ENCODE measurements around the gene NTM.
"Not testable (repeated sequence)": the region's sequence is repeated elsewhere in the genome, so short reads cannot be mapped to it uniquely, and the experiment has no call there.

Gene NTM

DNA sequence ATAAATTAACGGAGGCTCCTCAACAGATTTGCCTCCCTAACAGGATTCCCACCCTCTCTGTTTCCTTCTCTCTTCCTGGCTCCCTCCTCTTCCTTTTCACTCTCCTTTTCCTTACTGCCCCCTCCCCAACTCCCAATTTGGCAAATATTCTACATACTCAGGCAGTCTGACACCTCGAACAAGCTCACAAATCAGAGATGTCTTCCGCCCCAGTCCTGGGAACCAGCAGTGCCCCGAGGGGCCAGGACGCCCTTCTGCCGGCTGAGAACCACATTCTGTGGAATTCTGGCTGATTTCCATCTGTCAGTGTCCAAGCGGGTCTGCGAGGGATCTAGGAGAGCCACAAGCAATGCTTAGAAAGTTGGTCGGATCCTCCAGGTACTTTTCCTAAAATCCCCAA is 94.0 kb downstream of the NTM start:
- no peak for DNase-seq

DNA sequence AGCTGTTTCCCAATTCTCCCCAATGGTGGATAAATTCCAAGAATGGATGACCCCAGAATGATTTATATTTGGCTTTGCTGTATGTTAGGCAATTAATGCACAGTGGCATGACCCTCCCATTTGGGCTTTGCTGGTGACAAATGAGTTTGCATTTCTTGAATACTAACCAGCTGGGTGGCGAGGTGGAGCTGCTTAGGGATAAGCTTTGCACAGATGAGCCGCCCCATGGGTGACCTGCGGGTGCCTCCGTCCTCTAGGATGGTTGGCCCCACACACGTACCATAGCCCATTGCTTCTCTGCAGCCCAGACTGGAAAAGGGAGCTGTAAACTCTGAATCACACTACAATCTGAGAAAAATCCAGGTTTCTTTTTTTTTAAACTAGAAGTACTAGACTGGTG is 94.6 kb downstream of the NTM start:
- no peak for DNase-seq

DNA sequence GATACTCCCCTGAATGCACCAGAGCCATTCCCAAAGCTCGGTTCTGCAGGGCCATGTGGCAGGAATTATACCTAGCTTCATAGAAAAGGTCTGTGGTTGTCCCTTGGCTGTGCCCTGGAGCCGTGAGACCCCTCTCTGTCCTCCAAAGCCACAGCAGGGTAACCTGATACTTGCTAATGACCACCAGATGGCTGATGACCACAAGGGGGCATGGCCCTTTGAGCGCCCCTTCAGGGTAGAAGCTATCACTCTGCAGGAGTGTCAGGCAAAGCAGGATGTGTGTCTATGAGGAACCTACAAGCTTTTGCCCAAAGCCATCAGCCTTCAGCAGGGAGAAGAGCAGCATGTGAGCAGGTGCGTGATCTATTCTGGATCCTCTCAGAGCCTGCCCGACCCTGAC is 95.3 kb downstream of the NTM start:
- DNase-seq: no peak

DNA sequence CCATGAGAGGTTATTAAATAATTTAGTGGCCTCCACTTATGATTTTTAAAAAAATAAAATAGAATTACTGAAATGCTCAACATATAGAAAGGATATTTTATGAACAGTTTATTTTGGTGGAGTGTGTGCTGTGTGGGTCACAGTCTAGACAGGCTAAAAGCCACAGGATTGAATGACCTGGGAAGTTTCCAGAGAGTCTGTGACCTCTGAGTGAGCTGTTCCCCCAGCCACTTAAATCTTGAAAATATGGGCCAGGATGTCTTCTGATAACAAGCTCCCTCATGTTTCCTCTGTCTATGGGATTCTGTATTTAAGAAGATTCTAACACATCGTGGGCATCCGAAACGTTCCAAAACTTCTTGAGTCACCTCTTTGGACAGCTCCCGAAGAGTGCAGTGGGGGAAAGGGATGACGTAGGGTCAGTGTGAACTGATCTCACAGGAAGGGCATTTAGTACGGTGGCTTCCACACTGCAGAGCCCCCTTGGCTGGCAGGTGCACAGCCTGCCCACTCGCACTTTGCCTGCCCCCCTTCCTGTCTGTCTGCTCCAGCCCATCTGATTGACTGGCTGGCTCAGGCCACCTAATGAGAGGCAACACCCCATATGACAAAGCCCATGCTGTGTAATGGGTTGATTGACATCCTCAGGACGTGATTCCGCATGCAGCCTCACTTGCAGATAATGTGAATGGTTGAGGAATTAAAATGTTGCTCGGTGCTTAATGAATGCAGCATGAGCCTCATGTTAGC is 97.4 kb downstream of the NTM start:
- no peak for DNase-seq

DNA sequence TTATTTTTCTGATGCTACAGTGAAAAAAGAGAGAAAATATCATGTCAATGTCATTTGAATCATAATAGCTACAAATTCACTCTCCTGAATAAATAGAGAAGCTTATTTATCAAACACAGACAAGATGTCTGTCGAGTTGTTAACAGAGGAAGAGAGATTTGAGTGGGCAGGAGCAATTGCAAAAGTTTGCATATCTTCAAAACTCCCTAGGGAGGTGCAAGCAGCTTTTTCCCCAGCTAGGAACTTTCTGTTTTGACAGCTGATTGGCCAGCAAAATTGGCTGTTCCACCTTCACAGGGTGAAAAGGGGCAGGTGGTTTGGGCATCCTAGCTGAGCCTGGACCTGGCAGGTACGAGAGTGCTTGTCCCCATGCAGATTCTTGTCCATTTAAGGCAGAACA is 98.2 kb downstream of the NTM start:
- peak in 2 of 4 experiments; percentile 5 for DNase-seq

DNA sequence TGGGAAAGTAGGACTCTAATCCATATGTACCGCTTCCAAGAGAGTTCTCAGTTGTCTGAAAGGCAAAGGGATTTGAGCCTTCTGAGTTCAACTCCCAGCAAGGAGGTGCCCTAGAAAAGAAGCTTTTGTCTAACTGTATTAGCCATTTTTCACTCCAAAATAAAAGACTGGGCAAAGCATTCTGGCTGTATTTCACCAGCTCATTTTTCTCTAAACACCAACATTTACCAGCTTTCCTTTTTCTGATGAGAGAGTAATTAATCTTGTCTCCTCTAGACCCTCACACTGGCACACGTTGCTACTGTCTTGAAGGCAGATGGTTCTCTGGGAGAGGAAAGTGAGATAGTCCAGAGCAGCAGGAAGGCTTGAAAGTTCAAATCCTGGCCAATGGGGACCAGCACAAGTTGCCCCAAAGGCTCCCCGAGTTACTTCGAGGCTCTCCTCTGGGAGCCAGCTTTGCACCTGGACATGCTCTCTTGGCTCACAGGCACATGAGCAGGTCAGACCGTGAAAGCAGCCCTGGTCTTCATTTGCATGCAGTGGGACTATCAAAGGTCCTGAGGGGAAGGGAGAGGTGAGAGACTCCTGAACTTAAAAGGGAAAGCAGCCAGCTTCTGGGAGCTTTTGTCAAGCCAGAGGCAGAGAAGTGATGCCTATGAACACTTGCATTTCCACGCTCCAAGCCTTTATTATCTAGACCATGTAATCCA is 100.0 kb downstream of the NTM start:
- no peak for DNase-seq

DNA sequence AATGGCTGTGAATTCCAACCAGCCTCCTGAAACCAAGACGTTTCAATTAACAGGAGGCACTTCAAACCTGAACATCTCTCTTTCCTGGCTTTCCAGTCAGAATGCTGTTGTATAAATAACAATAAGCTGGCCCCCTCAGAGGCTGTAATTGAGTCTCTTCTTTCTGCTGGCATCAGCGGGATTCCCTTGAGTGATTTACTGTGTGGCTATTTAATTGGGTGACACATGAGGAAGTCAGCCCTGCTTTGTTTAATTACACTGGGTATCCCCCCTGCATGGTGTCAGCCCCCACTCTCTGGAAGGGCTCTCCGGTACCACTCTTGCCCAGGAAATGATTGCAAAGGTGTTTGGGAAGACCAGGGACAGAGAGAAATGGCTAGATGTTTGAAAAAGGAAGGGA is 101.6 kb downstream of the NTM start:
- DNase-seq: no peak

DNA sequence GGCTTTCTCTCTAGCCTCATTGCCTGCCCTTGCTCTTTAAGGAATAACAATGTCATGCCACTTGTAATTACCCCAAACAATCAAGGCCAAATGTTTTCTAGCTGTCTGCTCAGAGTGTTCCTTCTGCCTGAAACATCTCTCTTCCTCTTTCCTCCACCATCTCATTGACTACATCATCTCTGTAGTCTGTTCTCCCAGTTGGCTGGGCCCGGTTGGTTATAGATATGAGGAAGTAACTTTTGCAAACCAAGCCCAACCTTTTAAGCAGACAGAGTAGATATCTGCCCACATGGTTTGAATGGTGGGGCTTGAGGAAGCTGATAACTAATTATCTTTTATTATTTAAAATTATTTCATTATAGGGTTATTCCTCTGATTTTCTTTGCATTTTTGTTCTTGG is 104.5 kb downstream of the NTM start:
- DNase-seq: peak; percentile 1 to 51 (median 42)

DNA sequence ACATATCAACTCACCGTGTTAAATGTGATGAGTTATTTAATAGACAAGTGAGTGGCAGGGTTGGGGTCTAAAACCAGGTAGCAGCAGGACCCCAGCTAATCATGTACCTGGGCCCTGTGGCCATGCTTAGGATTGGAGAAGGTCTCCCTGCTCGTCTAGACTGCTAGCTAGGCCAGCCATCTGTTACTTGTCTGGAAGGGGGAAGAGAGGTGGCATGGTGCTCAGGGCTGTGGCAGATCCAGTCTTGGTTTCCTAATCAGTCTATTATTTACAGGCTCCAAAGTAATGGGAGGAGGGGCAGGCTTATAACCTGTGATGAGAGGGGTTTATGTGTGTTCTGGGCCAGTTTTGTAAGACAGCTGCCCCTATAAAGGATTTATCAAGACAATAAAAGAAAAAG is 105.9 kb downstream of the NTM start:
- no peak for DNase-seq

DNA sequence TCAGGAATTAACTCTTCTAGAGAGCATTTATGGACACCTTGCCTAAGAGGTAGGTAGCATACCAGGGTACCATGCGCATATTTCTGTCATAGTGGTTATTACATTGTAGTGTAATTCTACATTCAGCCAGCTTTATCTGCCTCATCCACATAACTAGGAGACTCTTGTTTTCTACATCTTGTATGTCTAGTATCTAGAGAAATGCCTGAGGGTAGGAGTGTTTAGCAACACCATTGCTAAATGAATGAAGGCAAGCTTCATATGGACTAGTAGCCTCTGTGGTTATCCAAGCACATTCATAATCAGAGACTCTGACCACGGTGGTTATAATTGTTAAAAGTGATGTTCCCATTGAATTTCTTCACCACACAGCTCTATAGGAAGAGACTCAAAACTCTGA is 107.9 kb downstream of the NTM start:
- no peak for DNase-seq

DNA sequence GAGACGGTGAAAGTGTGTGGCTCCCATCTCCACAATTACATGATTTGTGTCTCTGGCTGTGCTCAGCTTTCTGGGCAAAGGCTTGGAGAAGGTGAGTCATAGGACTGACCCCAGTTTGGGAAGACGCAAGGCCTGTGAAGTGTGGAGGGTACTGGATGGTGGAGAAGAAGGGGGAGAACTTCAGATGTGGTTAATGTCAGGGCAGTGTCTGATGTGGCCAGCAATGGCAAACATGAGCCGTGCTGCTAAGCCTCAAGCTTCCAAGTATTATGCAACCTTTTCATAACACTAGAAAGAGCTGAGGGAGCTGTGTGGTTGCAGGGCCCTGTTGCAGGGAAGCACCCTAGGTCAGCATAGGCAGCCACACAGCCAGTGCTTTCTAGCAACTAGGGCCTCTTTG is 110.9 kb downstream of the NTM start:
- DNase-seq: no peak

DNA sequence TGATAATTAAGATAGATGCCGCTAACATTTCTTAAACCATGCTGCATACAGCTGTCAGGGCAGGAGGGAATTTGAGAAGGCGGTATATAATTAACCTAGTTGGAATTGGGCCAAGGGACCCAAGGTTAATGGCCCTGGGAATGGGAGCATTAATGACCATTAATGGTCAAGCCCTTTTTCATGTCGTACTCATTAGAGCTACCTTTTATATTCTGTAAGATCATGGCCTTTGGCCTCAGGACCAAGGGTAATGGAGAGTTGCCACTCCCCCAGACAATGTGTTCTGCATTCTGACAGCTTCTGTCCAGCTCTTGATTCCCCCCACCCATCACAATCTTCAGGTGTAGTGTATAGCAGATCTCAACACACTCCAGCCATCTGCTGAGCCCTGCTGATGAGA is 111.6 kb downstream of the NTM start:
- no peak for DNase-seq

DNA sequence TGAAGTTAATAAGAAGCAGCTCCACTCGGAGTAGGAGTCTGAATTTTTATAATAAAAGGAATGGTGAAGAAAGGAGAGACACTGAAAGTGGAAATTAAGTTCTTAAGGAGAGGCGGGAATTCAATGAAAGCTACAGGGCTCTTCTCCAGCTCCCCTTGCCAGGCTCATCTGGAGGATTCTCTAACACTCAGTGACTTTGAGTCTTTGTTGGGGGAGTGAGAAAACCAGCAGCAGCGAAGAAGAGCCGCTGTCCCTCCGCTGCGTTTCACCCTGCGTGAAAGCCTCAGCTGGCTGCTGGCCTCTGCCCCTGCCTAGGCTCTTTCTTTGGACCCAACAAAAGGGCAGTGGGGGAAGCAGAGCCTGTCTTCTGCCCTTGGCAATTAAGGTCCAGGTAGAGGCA is 113.0 kb downstream of the NTM start:
- no peak for DNase-seq

DNA sequence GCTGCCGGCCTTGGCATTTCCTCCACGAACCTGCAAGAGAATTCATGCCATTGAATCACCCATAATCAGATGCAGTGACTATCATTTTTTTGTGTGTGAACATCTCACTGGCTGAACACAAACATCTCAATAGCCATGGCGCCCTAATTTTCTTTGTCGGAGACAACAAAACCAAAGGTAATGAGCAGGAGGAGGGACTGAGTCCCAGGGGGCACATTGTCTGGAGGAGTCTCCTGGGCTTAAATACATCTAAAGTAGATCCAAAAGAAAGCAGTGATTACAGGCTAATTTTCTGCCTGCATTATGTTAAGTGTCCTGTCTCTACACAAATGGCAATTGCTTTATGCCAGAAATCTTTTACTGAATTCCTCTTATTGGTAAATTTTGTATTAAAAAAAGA is 113.5 kb downstream of the NTM start:
- no peak for DNase-seq

DNA sequence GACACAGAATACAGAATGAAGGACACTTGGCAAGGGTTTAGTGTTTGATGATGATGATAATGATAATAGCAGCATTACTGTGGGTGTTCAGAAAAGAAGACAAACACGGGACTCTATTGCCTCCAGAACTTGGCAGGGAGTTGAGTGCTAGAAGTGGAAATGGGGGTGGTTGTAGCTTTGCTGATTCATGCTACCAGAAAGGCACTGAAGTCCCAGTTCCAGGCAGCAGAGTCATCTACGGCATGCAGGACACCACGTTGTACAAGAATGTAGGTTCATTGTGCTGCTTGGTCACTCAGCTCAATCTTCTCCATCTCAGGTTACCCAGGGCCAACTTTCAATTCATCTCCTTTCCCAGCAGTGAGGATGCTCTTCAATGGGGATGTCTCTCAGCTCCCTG is 115.7 kb downstream of the NTM start:
- DNase-seq: no peak

DNA sequence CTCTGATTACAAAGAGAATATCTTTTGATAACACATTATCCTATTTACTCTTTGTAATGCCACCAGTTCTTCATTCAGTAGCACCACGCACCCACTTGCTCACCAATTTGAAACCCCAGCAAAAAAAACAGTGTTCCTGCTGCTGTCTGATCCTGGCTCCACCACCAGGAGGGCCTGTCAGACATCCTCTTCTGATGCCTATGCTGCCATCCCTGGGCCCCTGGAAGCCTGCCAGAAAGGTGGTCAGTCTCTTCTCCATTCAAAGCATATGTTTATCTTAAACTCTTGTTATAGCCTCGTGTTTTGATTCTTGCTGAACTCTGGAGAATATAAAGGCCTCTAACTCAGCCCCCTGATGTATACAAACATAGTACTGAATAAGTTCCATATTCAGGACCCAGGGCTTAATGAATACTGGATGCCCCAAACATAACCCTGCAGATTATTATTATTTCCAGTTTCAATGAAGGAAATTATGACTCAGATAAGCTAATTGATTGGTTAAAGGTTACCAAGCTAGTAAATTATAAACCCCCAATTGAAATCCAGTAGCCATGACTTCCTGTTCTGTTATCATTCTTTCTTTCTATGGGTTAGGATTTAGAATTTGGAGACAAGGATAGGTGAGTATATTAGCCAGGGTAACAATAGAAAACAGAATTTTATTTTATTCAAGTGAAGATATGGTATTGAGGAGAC is 116.7 kb downstream of the NTM start:
- no peak for DNase-seq

DNA sequence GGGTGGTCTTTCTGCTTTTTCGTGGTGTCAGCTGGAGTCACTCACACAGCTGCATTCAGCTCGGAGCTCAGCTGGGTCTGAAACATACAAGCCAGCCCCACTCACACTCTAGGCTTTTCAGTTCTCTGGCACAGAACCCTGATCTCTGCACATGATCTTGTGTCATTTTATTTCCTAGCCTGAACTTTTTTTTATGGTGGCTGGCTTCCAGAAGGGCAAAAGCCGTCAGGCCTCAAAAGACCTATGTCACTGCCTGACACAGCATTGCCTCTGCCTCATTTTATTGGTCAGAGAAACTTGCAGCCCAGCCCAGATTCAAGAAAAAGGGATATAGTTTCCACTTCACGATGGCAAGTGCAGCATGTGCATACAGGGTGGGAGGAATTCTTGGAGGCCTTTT is 117.8 kb downstream of the NTM start:
- no peak for DNase-seq

DNA sequence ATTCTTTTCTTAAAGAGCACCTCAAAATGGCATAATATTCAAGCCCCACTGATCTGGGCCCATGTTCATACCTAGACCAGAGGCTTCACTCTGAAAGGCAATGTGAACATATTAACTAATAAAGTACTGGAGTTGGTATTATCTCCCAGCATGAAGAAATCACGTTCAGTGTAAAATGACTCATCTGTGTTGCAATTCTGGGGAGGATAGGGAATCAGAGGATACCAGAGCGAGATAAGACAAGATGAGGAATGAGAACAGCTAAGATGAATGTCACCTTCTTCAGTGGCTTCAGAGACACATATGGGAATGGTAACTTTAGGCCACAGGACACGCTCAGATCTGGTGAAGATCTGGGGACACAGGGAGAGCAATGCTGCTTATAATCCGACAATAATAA is 121.1 kb downstream of the NTM start:
- no peak for DNase-seq

DNA sequence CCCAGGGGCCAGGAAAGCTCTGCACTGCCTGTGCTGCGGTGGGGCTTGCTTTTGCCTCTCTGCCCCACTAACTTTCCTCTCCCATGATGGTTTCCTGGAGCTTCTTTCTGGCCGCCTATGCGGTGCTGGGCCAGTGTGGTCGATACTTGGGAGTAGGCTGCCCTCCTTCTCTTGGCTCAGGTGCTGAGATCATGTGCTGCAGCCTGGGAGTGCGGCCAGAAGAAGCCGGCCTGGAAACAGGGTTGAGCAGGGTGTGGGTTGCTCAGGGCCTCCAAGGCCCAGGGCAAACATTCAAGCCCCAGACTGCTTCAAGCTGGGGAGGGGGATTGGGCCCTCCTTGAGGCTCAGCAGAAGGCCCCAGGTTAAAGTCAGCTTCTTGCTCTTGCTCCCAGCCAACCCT is 125.0 kb downstream of the NTM start:
- no peak for DNase-seq

DNA sequence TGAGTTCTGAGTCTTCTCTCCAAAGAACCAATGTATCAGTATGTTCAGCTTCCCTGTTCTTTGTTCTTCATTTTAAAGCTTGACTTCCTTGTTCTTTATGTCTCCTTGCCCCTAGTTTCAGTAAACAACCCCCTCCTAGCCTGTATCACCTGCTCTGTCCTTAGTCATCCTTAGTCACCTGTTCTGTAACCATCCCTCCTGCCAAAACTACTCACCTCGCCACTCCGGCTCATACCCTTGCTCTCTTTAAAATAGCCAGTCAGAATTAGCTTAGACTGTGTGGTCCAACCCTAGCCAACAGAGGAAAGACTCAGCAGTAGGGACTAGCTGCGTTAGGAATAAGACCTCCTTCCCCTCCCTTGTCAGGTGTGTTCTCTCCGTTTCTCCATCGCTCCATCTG is 127.3 kb downstream of the NTM start:
- DNase-seq: not testable (repeated sequence)

DNA sequence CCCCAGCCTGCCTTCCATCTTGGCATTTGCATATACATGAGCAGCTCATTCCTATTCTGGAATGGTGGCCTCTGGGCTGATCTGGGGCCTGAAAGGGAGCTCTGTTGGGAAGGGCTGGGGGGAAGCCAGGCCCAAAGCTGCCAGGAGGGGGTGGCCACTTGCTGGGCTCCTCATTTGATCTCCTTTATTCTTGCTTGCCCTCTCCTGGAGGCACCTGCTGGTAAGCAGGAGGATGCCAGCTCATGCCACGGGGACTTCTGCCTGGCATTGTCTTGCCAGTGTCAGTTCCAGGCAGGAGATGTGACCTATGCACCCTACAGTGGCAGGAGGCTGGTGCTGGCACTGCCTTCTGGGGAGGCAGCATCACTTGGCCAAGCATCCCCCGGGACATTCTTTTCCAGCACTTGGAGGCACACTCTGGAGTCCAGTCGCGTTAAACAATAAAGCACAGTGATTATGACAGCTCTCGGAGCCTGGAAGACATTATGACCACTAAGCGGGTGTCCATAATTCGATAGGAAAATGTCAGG is 128.3 kb downstream of the NTM start:
- no peak for DNase-seq

DNA sequence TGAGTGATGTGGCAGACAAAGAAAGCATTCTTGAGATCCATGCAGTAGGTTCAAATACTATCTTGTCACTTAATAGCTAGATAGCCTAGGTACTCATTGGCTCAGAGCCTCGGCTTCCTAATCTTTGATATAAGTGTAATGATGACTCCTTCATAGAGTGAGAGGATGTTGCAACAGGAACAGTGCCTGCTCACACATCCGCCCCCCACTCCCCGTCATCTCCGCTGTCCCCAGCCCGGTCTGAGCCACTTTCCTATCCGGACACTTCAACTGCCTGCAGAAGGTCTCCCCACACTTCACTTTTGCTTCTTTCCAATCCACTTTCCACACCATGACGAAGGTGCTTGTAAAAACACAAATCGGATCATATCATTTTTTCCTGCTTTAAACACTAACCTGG is 128.8 kb downstream of the NTM start:
- DNase-seq: no peak

DNA sequence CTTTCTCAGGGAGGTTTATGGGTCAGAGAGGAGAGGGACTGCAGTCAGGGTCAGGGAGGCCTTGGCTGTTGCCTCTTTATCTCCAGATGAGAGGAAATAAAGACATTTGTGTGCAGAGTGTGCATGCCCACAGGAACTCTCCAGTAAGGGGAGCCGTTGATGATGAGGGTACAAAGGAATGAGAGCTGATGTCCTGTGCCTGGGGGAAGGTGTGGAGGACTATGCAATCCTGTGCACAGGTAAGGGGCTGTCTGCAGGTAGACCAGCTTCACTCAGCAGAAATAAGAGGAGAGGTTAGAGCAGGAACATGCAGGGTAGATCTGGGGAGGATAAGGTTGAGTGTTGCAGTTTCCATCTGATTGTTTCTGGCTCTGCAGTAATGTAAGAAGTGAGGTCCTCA is 132.6 kb downstream of the NTM start:
- DNase-seq: no peak

Measured in suppressor macrophage (primary cell).